IMR-90 (cell line): ENCODE results near the gene MYOCD. TPM values are rescaled to one million over a fixed set of nuclear protein-coding genes. Genes with fewer than 3 reads are reported as not detected.

Source experiments
- ATAC-seq: fragments of 200-7000 bp; cut with Tn5 transposase; 2 replicates; pipeline ENCODE4 v1.9.1; 2020; ENCODE audit warnings: low read depth, mild to moderate bottlenecking, moderate library complexity
- BruUV-seq: library from RNA; stranded (reverse); fragments of 400-500 nt; replicated peaks from 2 replicates; lab custom pipeline; 2021; lab: Mats Ljungman, UMichigan
- CTCF ChIA-PET: fragments of 300-600 bp; formaldehyde crosslinking; extraction: SDS; loops from one replicate; lab custom pipeline; 2021; ENCODE audit warnings: antibody characterized with exemption; lab: Yijun Ruan, JAX
- POLR2A ChIA-PET: fragments of 300-600 bp; sonication (Branson Sonifier 250); formaldehyde crosslinking; loops from one replicate; lab custom pipeline; 2022; ENCODE audit warnings: antibody characterized with exemption; ENCODE audit not compliant: unreplicated experiment; lab: Charles Lee
- DNase-seq: peaks from one replicate; pipeline ENCODE4 v3.0.0; 2013
- H2AFZ ChIP-seq: replicated peaks from 2 replicates; pipeline ENCODE3; 2013; ENCODE audit warnings: low read length, mild to moderate bottlenecking; ENCODE audit not compliant: poor library complexity
- H2AK5ac ChIP-seq: 2 replicates; pipeline ENCODE4 v1.6.1; 2013; ENCODE audit warnings: low read depth, low read length, inconsistent platforms
- H2AK9ac ChIP-seq: replicated peaks from 2 replicates; pipeline ENCODE3; 2013; ENCODE audit warnings: mild to moderate bottlenecking, low read depth, low read length, moderate library complexity; ENCODE audit not compliant: poor library complexity
- H2BK120ac ChIP-seq: 2 replicates; pipeline ENCODE4 v1.6.1; 2013; ENCODE audit warnings: low read depth, low read length, inconsistent platforms
- H2BK15ac ChIP-seq: 3 replicates; pipeline ENCODE4 v1.6.1; 2013; ENCODE audit warnings: low read depth, low read length, inconsistent platforms
- H2BK20ac ChIP-seq: 2 replicates; pipeline ENCODE4 v1.6.1; 2013; ENCODE audit warnings: low read depth, mild to moderate bottlenecking, inconsistent platforms, low read length, moderate library complexity
- H2BK5ac ChIP-seq: 2 replicates; pipeline ENCODE4 v1.6.1; 2013; ENCODE audit warnings: mild to moderate bottlenecking, low read depth, low read length, inconsistent platforms; ENCODE audit not compliant: poor library complexity, severe bottlenecking
- H3K14ac ChIP-seq: replicated peaks from 2 replicates; pipeline ENCODE4 v1.6.1; 2013; ENCODE audit warnings: low read depth, low read length, inconsistent platforms
- H3K18ac ChIP-seq: 2 replicates; pipeline ENCODE4 v1.6.1; 2013; ENCODE audit warnings: low read depth, low read length, control low read depth
- H3K23ac ChIP-seq: 2 replicates; pipeline ENCODE4 v1.6.1; 2013; ENCODE audit warnings: low read depth, low read length, inconsistent platforms
- H3K27ac ChIP-seq: 2 replicates; pipeline ENCODE4 v1.5.1; 2013; ENCODE audit warnings: mild to moderate bottlenecking, control low read depth, low read length; ENCODE audit not compliant: insufficient read depth
- H3K27me3 ChIP-seq: 2 replicates; pipeline ENCODE4 v1.6.1; 2013; ENCODE audit warnings: low read length; ENCODE audit not compliant: control insufficient read depth, insufficient read depth
- H3K36me3 ChIP-seq: 2 replicates; pipeline ENCODE4 v1.6.1; 2013; ENCODE audit warnings: low read length, mixed read lengths; ENCODE audit not compliant: control insufficient read depth, insufficient read depth
- H3K4ac ChIP-seq: 2 replicates; pipeline ENCODE4 v1.6.1; 2013; ENCODE audit warnings: low read depth, low read length, inconsistent platforms
- H3K4me1 ChIP-seq: 2 replicates; pipeline ENCODE4 v1.6.1; 2013; ENCODE audit warnings: low read length, mixed read lengths; ENCODE audit not compliant: control insufficient read depth, insufficient read depth
- H3K4me2 ChIP-seq: 2 replicates; pipeline ENCODE4 v1.6.1; 2013; ENCODE audit warnings: low read depth, mild to moderate bottlenecking, control low read depth, low read length, moderate library complexity
- H3K4me3 ChIP-seq: 2 replicates; pipeline ENCODE4 v1.5.1; 2013; ENCODE audit warnings: low read depth, mild to moderate bottlenecking, control low read depth, low read length, moderate library complexity; ENCODE audit not compliant: insufficient read depth
- H3K56ac ChIP-seq: 2 replicates; pipeline ENCODE4 v1.6.1; 2013; ENCODE audit warnings: low read length, inconsistent platforms; ENCODE audit not compliant: insufficient read depth; ENCODE audit errors: extremely low read depth
- H3K79me1 ChIP-seq, 2 experiments: 2 replicates each; pipeline ENCODE4 v1.6.1; 2013; ENCODE audit warnings: low read length in 2 of 2, inconsistent platforms in 1 of 2, low read depth in 1 of 2
- H3K9ac ChIP-seq: 2 replicates; pipeline ENCODE4 v1.6.1; 2013; ENCODE audit warnings: low read depth, low read length, control low read depth
- H3K9me1 ChIP-seq: 2 replicates; pipeline ENCODE4 v1.6.1; 2013; ENCODE audit warnings: low read length, inconsistent platforms; ENCODE audit not compliant: insufficient read depth
- H3K9me3 ChIP-seq: 2 replicates; pipeline ENCODE4 v1.6.1; 2013; ENCODE audit warnings: low read length; ENCODE audit not compliant: control insufficient read depth, insufficient read depth
- H4K20me1 ChIP-seq: 2 replicates; pipeline ENCODE4 v1.6.1; 2013; ENCODE audit warnings: low read length, inconsistent platforms; ENCODE audit not compliant: insufficient read depth
- H4K5ac ChIP-seq: 2 replicates; pipeline ENCODE4 v1.6.1; 2013; ENCODE audit warnings: mild to moderate bottlenecking, low read depth, low read length, control low read depth
- H4K8ac ChIP-seq, 2 experiments: 2 replicates each; pipeline ENCODE4 v1.6.1; 2013; ENCODE audit warnings: low read depth in 2 of 2, low read length in 2 of 2, control low read depth in 1 of 2, inconsistent platforms in 1 of 2
- H4K91ac ChIP-seq: 2 replicates; pipeline ENCODE4 v1.6.1; 2013; ENCODE audit warnings: low read depth, low read length, inconsistent platforms; ENCODE audit not compliant: insufficient read depth
- CEBPB ChIP-seq: IDR thresholded peaks from 2 replicates; pipeline ENCODE4 v1.6.1; 2012; ENCODE audit warnings: low read depth, low read length, improper control_type of control experiment
- MAFK ChIP-seq: IDR thresholded peaks from 2 replicates; pipeline ENCODE4 v1.6.1; 2012; ENCODE audit warnings: low read depth, low read length, improper control_type of control experiment
- POLR2A ChIP-seq: IDR thresholded peaks from 2 replicates; pipeline ENCODE4 v1.6.1; 2012; ENCODE audit warnings: mild to moderate bottlenecking, low read depth, low read length
- RFX5 ChIP-seq: IDR thresholded peaks from 2 replicates; pipeline ENCODE4 v1.8.0; 2012; ENCODE audit warnings: low read depth, mild to moderate bottlenecking, low read length, moderate library complexity
- WGBS, 2 experiments: methylation state at CpG; one replicate each; pipeline versions ENCODE4 v1.1.5 to v1.1.7; 2013; ENCODE audit warnings: missing lambda C conversion rate in 2 of 2; ENCODE audit not compliant: insufficient read length in 1 of 2; ENCODE audit errors: extremely low coverage in 2 of 2; 5-methylcytosine and 5-hydroxymethylcytosine counted together
- dilution Hi-C: fragments of 300-500 bp; cut with HindIII; formaldehyde crosslinking; loops from one replicate; pipeline ENCODE4 v1.14.3; 2018; ENCODE audit warnings: low sequenced_read_pairs; ENCODE audit not compliant: unreplicated experiment
- in situ Hi-C: fragments of 300-500 bp; cut with MboI; formaldehyde crosslinking; loops from 3 replicates; pipeline ENCODE4 v1.14.3; 2019; ENCODE audit warnings: low sequenced_read_pairs, inconsistent platforms, mixed read lengths
- intact Hi-C: fragments of 100-400 bp; cut with micrococcal nuclease; formaldehyde crosslinking; loops from 2 replicates; pipeline ENCODE4 v1.10.0; 2022
- polyA plus RNA-seq, 3 experiments: library from polyadenylated mRNA; depleted of rRNA; stranded (reverse); fragments of >200 nt; gene quantifications; 2 replicates each; pipeline ENCODE4 v1.2.3, GENCODE V29; 2012; ENCODE audit warnings: low replicate concordance in 1 of 3
- total RNA-seq: library from RNA; depleted of rRNA; stranded (reverse); fragments of >200 nt; gene quantifications from 2 replicates; pipeline ENCODE4 v1.2.3, GENCODE V29; 2012
- TF ChIP-seq, protein P1 (sequence below): conservative IDR thresholded peaks from 2 replicates; pipeline ENCODE4 v1.5.1; 2012; ENCODE audit warnings: mild to moderate bottlenecking, low read depth, low read length, improper control_type of control experiment

The MYOCD gene
- total and polyA plus RNA-seq, 2 of the 4 experiments (the other 2 are of a cell fraction) = 10.6 to 20.1 TPM

DNA sequence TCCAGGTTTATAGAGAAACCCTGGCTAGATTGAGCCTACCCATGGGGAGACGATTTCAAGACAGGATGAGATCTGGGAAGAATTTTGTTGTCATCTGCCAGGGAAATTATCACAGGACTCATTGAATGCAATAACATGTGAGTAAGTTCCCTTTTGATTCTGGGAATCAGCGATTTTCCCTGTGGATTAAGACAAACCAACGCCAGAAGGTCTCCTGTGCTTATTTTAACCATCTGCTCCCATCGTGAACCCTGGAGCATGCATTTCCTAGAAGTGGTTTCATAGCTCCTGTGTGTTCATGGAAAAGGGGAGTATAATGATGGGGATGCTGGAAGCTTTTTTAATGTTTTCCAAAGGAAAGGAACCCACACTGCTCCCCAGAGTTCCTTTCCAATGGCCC is 102.6 kb downstream of the MYOCD start:
- no peak overlapping the region for H2BK15ac ChIP-seq
- H4K20me1 ChIP-seq = no peaks in the 10 kb centered on the region
- H3K9me1 ChIP-seq = no peaks in the 10 kb centered on the region
- no peak overlapping the region for H3K56ac ChIP-seq
- H2BK5ac ChIP-seq = no peak overlapping the region
- no peak overlapping the region for H2AK5ac ChIP-seq
- H3K27ac ChIP-seq = no peak overlapping the region
- no peaks in the 10 kb centered on the region for H3K9me3 ChIP-seq
- ChIA-PET CTCF (no interaction called here), POLR2A (no interaction called here)
- H3K4me1 ChIP-seq = no peaks in the 10 kb centered on the region
- no peak overlapping the region for H2AFZ ChIP-seq
- H3K4me3 ChIP-seq = no peak overlapping the region
- H3K27me3 ChIP-seq = peaks cover 2% of the 10 kb centered on the region; the same call in 1 of the 2 replicates
- DNase-seq = no peak
- BruUV-seq = no TSS peak
- dilution Hi-C loops (no loop called here), intact Hi-C loops (no loop called here), in situ Hi-C loops (no loop called here)
- no peak overlapping the region for H3K4ac ChIP-seq
- no peak overlapping the region for H3K4me2 ChIP-seq
- H4K5ac ChIP-seq = no peak overlapping the region
- H3K14ac ChIP-seq = no peak overlapping the region
- H4K91ac ChIP-seq = no peak overlapping the region
- H3K36me3 ChIP-seq = peaks cover 5% of the 10 kb centered on the region
- H2BK120ac ChIP-seq = no peak overlapping the region
- ATAC-seq = no peak
- no peak overlapping the region for H2AK9ac ChIP-seq
- 89% methylated on average over 1 of the region's 4 CpGs; no CpG with 5 or more reads in 1 of the 2 experiments for WGBS, 2 experiments
- H3K18ac ChIP-seq = no peak overlapping the region
- TF ChIP-seq, protein P1, sequence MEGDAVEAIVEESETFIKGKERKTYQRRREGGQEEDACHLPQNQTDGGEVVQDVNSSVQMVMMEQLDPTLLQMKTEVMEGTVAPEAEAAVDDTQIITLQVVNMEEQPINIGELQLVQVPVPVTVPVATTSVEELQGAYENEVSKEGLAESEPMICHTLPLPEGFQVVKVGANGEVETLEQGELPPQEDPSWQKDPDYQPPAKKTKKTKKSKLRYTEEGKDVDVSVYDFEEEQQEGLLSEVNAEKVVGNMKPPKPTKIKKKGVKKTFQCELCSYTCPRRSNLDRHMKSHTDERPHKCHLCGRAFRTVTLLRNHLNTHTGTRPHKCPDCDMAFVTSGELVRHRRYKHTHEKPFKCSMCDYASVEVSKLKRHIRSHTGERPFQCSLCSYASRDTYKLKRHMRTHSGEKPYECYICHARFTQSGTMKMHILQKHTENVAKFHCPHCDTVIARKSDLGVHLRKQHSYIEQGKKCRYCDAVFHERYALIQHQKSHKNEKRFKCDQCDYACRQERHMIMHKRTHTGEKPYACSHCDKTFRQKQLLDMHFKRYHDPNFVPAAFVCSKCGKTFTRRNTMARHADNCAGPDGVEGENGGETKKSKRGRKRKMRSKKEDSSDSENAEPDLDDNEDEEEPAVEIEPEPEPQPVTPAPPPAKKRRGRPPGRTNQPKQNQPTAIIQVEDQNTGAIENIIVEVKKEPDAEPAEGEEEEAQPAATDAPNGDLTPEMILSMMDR = no peak
- TF ChIP-seq CEBPB (no peak), RFX5 (no peak), MAFK (no peak), POLR2A (no peak)
- H3K9ac ChIP-seq = no peak overlapping the region
- H2BK20ac ChIP-seq = no peak overlapping the region
- no peak overlapping the region for H4K8ac ChIP-seq
- H3K23ac ChIP-seq = no peak overlapping the region
- H3K79me1 ChIP-seq = no peaks in the 10 kb centered on the region
